Common myeloid progenitor, CD34-positive (primary cell): ENCODE results near the gene TINAGL1.

ENCODE experiments used
- CTCF ChIA-PET: fragments of 350-600 bp; sonication (Branson Sonifier 250); formaldehyde crosslinking; loops from one replicate; lab custom pipeline; 2021; ENCODE audit warnings: antibody characterized with exemption; lab: Charles Lee
- POLR2A ChIA-PET: fragments of 350-600 bp; sonication (Branson Sonifier 250); formaldehyde crosslinking; loops from one replicate; lab custom pipeline; 2021; ENCODE audit warnings: antibody characterized with exemption; lab: Charles Lee
- DNase-seq, 3 donors: peaks; one replicate each; pipeline versions ENCODE4 v3.0.0 to v3.0.0-alpha.2; 2013
- H3K27ac ChIP-seq, 2 experiments: 1 replicate in 1 of 2; 2 replicates in 1 of 2; pipeline ENCODE4 v1.7.0; 2013; ENCODE audit warnings: inconsistent platforms in 2 of 2, low read length in 2 of 2, mild to moderate bottlenecking in 2 of 2, low read depth in 1 of 2, moderate library complexity in 1 of 2; ENCODE audit not compliant: severe bottlenecking in 2 of 2, insufficient read depth in 1 of 2, poor library complexity in 1 of 2
- H3K27me3 ChIP-seq, 5 experiments: replicated peaks in 2 of 5; 1 replicate in 3 of 5; 2 replicates in 2 of 5; pipeline versions ENCODE4 v1.6.1 to v1.7.0; 2013; ENCODE audit warnings: low read length in 4 of 5, mild to moderate bottlenecking in 2 of 5, moderate library complexity in 2 of 5, inconsistent platforms in 1 of 5; ENCODE audit not compliant: insufficient read depth in 5 of 5, control insufficient read depth in 4 of 5
- H3K36me3 ChIP-seq, 4 experiments: 1 replicate in 2 of 4; 2 replicates in 2 of 4; pipeline versions ENCODE4 v1.6.1 to v1.7.0; 2013; ENCODE audit warnings: low read length in 3 of 4, control low read depth in 1 of 4, mild to moderate bottlenecking in 1 of 4; ENCODE audit not compliant: control insufficient read depth in 4 of 4, insufficient read depth in 4 of 4
- H3K4me1 ChIP-seq, 4 experiments: 1 replicate in 3 of 4; 2 replicates in 1 of 4; pipeline versions ENCODE4 v1.6.1 to v1.7.1; 2013; ENCODE audit warnings: low read length in 3 of 4, mild to moderate bottlenecking in 3 of 4, control low read depth in 1 of 4, inconsistent platforms in 1 of 4, moderate library complexity in 1 of 4; ENCODE audit not compliant: control insufficient read depth in 4 of 4, insufficient read depth in 4 of 4; ENCODE audit errors: control extremely low read depth in 1 of 4
- H3K4me3 ChIP-seq, 7 experiments: 1 replicate in 4 of 7; 2 replicates in 3 of 7; pipeline versions ENCODE4 v1.5.1 to v1.7.0; 2013; ENCODE audit warnings: mild to moderate bottlenecking in 7 of 7, low read length in 6 of 7, moderate library complexity in 6 of 7, inconsistent platforms in 2 of 7, low read depth in 2 of 7, control low read depth in 1 of 7; ENCODE audit not compliant: insufficient read depth in 4 of 7, control insufficient read depth in 1 of 7; ENCODE audit errors: extremely low read depth in 1 of 7
- H3K9me3 ChIP-seq, 5 experiments: 1 replicate in 4 of 5; 2 replicates in 1 of 5; pipeline versions ENCODE4 v1.6.1 to v1.7.1; 2013; ENCODE audit warnings: low read length in 4 of 5, mild to moderate bottlenecking in 2 of 5, inconsistent platforms in 1 of 5, low read depth in 1 of 5, moderate library complexity in 1 of 5; ENCODE audit not compliant: control insufficient read depth in 4 of 5, insufficient read depth in 2 of 5; ENCODE audit errors: control extremely low read depth in 1 of 5
- WGBS: methylation state at CpG from one replicate; pipeline ENCODE4 v1.1.5; 2013; ENCODE audit not compliant: insufficient coverage; 5-methylcytosine and 5-hydroxymethylcytosine counted together

The TINAGL1 gene

DNA sequence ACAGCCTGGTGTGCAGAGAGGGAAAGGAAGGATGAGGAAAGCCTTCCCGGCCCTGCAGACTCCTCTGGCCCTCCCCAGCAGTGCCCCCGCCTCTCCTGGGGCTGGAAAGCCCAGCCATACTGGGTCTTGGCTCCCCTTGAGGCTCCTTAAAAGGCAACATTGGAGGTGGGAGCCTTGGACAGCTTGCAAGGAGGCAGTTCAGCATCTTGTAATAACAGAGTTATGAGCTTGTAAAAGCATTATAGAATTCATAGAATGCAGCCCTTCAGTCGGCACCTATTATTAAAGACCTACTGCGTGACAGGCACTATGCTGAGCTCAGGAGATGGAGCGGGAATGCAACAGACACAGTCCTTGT is 4.2 kb downstream of the TINAGL1 start:
- Histone ChIP-seq H3K9me3 (no peaks in the 10 kb centered on the region), H3K36me3 (no peaks in the 10 kb centered on the region), H3K4me3 (no peak overlapping the region), H3K27ac (no peak overlapping the region), H3K4me1 (peaks cover 0 to 24% (median 16%) of the 10 kb centered on the region in 4 experiments), H3K27me3 (peaks cover 0 to 5% (median 0%) of the 10 kb centered on the region in 5 experiments)
- POLR2A ChIA-PET = no interaction called here
- WGBS = 97% methylated on average over 5 of the region's 5 CpGs
- CTCF ChIA-PET = interaction anchor here (1.0 to 2.0 kb wide), 4 partner anchors 9 to 31 kb away, joined by 3 to 5 read pairs (median 4); no protein-coding TSS in a partner anchor
- no peak for DNase-seq

DNA sequence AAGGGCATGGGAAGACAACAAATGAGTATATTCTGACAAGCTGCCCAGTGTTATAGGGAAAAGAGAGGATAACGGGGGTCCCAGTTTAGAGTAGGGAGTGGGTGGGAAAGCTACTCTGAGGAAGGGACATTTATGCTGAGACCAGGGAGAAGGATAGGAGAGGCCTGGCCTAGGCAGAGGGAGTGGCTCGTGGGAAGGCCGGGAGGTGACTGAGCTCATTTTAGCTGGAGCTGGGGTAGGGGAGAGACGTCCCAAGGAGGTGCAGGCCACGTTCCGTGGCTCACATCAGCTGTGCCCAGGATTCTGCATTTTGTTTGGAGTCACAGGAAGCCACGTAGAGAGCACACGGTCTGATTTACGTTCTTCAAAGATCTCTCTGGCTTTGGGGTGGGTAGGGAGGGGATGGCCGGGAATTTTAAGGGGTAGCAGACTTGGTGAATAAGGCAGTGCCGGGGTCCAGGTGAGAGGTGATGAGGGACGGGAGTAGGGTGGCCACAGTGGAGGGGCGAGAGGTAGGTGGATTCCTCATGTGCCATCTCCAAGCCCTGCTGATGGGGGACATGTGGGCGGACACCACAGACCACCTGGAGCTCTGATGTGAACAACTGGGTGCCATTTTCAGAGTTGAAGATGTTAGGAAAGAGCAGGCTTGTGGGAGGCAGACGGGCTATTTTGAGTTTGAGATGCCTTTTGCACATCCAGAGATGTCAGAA is 4.7 kb downstream of the TINAGL1 start:
- no peak overlapping the region for H3K27ac ChIP-seq
- peaks cover 0 to 19% (median 12%) of the 10 kb centered on the region in 4 experiments for H3K4me1 ChIP-seq
- no peak overlapping the region for H3K4me3 ChIP-seq
- POLR2A ChIA-PET = interaction anchor here (0.6 kb wide), 1 partner anchor 27 kb away, joined by 4 read pairs; no protein-coding TSS in a partner anchor
- H3K9me3 ChIP-seq = no peaks in the 10 kb centered on the region
- peaks cover 0 to 4% (median 0%) of the 10 kb centered on the region in 5 experiments for H3K27me3 ChIP-seq
- 96% methylated on average over 14 of the region's 15 CpGs for WGBS
- DNase-seq = no peak
- CTCF ChIA-PET = interaction anchor here (0.7 to 2.0 kb wide), 5 partner anchors 9 to 38 kb away, joined by 3 to 5 read pairs (median 3); no protein-coding TSS in a partner anchor
- H3K36me3 ChIP-seq = no peaks in the 10 kb centered on the region

DNA sequence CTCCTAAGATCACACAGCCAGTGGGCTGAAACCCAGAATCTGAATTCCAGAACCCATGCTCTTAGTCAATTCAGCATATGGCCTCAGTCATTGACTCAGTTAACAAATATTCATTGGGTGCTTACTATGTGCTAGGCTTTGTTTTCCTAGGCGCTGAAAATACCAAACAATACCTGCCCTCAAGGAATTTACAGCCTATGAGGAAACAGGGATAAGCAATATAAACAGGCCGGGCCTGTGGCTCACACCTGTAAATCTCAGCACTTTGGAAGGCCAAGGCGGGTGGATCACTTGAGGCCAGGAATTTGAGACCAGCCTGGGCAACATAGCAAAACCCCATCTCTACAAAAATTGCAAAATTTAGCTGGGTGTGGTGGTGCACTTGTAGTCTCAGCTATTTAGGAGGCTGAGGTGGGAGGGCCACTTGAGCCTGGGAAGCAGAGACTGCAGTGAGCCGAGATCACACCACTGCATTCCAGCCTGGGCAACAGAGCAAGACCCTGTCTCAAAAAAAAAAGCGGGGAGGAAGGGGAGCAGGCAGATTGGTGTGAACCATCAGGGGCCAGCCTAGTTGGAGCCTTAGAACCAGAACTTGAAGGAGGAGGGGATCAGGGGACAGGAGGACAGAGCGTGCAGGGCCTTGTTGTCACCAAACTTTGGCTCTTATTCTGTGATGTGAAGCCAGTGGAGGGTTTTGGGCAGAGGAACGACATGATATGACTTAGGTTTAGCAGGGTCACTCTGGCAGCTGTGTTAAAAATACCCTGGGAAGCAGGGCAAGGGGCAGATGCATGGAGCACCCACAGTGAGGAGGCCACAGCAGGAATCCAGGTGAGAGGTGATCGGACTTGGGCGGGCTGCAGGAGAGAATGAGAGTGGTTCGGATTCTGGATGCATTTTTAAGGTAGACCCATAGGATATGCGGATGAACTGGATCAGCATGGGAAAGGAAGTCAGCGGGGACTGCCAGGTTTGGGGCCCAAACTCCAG is 5.8 kb downstream of the TINAGL1 start:
- Histone ChIP-seq H3K4me1 (peaks cover 0 to 8% (median 4%) of the 10 kb centered on the region in 4 experiments), H3K36me3 (no peaks in the 10 kb centered on the region), H3K9me3 (no peaks in the 10 kb centered on the region), H3K4me3 (no peak overlapping the region), H3K27ac (no peak overlapping the region), H3K27me3 (peaks cover 0 to 3% (median 0%) of the 10 kb centered on the region in 5 experiments)
- ChIA-PET CTCF (interaction anchor here (0.7 to 2.0 kb wide), 3 partner anchors 9 to 37 kb away, joined by 3 to 5 read pairs (median 3); no protein-coding TSS in a partner anchor), POLR2A (no interaction called here)
- WGBS = 91% methylated on average over 11 of the region's 12 CpGs
- no peak for DNase-seq

DNA sequence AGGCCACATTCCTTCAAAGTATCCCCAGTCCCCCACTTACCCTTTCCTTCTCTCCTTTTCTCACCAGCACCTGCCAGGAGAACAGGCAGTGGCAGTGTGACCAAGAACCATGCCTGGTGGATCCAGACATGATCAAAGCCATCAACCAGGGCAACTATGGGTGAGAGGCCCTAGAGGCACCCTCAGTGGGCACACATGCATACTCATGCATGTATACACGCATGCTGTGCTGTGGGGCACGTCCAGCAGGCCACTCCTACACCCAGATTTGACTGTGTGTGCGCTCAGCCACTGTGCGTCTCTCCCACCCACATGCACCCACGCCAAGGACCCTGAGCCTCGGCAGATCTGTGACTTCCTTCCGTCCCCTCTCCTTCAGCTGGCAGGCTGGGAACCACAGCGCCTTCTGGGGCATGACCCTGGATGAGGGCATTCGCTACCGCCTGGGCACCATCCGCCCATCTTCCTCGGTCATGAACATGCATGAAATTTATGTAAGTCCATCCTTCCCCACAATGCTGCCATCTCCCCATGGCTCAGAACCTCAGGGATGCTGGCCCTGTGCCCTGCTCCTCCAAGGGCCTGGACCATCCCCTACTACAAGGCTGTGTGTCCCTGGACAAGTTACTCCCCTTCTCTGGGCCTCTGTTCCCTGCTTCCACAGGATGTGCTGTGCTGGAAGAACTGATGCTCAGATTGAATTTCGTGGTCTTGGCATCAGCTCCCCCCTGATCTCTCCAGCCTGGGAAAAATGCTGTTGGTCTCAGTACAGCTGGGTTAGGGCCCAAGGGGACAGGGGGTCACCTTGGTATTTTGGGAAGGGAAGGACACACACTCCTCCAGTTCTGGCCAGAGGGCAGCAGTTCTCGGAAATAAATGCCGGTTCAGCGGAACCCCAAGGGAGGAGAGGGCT is 7.0 kb downstream of the TINAGL1 start:
- CTCF ChIA-PET = no interaction called here
- POLR2A ChIA-PET = no interaction called here
- Histone ChIP-seq H3K4me1 (peaks cover 0 to 11% (median 3%) of the 10 kb centered on the region in 4 experiments), H3K9me3 (no peaks in the 10 kb centered on the region), H3K36me3 (no peaks in the 10 kb centered on the region), H3K27ac (no peak overlapping the region), H3K27me3 (peaks cover 0 to 5% (median 3%) of the 10 kb centered on the region in 5 experiments), H3K4me3 (no peak overlapping the region)
- DNase-seq = no peak
- 96% methylated on average over 16 of the region's 16 CpGs for WGBS

DNA sequence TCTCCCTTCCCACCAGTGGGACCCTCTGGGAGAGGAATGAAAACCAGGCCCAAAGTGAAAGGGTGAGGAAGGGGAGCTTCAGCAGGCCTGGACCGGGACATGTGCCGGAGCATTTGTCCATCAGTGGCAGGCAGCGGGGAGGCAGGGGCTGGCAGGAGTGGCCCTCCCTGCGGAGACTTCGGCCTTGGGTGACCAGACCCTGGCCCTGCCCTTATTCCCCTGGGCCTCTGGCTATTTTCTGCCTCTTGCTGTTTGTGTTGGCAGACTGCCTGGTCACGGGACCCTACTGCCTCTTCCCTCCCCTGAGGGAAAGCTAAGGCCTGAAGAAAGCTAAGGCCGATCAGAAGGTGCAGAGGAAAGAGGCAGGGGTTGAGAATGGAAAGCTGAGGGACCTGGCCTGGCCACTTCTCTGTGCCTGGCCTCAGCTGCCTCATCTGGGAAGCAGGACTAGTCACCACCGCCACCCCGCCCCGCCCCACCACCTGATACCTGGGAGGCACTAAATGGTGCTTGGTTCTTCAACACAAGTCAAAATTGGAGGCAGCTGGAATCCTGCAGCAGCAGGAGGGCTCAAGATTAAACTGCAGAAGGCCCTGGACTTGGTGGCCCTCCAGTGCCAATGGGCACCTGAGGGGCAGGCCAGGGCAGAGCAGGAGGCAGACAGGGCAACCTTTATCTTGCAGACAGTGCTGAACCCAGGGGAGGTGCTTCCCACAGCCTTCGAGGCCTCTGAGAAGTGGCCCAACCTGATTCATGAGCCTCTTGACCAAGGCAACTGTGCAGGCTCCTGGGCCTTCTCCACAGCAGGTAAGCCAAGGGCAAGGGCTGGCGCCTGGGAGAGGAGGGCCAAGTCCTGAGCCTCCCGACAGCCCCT is 7.9 kb downstream of the TINAGL1 start:
- ChIA-PET POLR2A (no interaction called here), CTCF (interaction anchor here (0.9 kb wide), 1 partner anchor 13 kb away, joined by 3 read pairs; no protein-coding TSS in a partner anchor)
- Histone ChIP-seq H3K4me1 (peaks cover 0 to 19% (median 5%) of the 10 kb centered on the region in 4 experiments), H3K27me3 (peaks cover 0 to 12% (median 4%) of the 10 kb centered on the region in 5 experiments), H3K4me3 (no peak overlapping the region), H3K36me3 (no peaks in the 10 kb centered on the region), H3K27ac (no peak overlapping the region), H3K9me3 (no peaks in the 10 kb centered on the region)
- DNase-seq = no peak
- whole genome bisulfite sequencing = 82% methylated on average over 13 of the region's 13 CpGs
